Hindlimb muscle (tissue), 1 donor: ENCODE data around the gene NIPAL3. TPM values are rescaled to one million over a fixed set of nuclear protein-coding genes. Genes with fewer than 3 reads are reported as not detected.
"Not testable (repeated sequence)": the region's sequence is repeated elsewhere in the genome, so short reads cannot be mapped to it uniquely, and the experiment has no call there.

Experiments
- DNase-seq: peaks from one replicate; pipeline ENCODE4 v3.0.0-alpha.2; 2013
- polyA plus RNA-seq: library from polyadenylated mRNA; unstranded; fragments of 120-200 nt; gene quantifications from one replicate; pipeline ENCODE4 v1.2.1, GENCODE V29; 2013; ENCODE audit not compliant: insufficient read length

NIPAL3 gene
- polyA plus RNA-seq, 1 donor, result 4.5 TPM

DNA sequence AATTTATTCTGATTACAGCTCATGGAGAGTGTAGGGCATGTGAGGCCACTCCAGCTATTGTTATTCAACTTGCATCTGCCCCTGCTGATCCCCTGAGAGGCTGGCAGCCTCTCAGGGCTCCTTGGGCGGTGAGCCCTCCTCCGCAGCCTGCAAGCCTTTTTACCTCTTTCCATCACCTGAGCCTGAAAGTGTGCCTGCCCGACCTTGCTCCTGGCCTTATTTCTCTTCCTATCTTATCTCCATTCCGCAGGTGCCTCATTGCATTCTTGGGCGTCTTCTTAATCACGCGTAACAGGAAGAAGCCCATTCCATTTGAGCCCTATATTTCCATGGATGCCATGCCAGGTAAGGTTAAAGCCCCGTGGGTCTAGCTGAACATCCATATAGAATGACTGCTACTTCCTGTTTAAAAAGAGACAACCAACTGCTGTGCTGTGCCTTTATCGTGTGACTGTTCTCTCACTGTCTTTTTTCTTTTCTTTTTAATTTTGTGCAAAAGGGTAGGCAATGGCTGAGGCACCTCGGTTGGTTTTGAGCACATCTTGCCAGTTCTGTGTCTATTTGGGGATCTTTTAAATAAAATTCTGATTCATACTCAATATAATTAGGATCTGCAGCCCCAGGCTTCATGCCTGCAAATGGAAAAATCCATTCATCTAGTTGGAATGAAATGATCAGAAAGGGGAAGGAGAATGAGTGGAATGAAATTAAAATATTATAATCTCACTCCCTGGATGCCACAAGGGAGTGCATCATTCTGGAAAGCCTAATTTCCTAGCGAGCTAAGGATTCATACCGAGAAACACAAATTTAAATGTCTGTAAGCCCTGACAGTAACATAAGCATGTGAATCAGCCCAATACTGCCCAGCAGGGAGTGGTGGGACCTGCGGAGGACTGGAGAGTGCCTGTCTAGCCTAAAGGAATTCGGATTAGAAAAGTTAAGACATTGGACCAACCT lies 48.5 kb downstream of the NIPAL3 start:
- no peak for DNase-seq

DNA sequence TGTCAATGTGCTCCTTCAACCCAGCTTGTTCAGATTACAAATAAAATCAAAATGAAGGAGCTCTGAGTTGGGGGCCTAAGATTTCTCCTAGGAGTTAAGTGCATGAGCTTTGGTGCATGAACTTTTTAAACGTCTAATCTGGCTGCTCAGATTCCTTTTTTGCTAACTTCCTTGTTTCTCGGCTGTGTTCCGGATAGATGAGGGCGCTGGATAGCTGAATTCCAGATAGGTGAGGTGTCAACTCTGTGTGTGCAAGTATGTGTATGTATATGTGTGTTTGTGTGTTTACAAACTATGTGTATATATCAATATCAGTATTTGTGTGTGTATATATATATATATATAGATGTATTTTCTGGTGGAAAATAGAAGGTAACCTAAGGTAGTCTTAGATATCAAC lies 49.5 kb downstream of the NIPAL3 start:
- no peak for DNase-seq

DNA sequence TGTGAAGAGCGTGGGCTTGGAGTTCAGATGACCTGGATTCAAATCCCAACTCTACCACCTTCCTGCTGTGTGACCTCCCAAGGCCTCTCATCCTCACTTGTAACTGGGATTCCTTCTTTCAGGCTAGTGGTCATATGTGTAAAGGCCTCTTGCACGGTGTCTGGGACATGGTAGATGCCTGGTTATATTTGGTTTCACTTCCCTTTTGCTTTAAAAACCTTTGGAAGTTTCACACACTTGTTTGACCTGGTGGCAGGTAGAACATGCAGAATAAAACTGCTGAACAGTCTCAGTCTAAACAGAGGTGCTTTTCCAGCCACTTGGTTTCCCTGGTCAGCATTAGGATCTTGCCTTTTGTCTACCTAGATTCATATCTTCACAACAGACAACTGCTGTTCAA lies 50.0 kb downstream of the NIPAL3 start:
- DNase-seq, result no peak

DNA sequence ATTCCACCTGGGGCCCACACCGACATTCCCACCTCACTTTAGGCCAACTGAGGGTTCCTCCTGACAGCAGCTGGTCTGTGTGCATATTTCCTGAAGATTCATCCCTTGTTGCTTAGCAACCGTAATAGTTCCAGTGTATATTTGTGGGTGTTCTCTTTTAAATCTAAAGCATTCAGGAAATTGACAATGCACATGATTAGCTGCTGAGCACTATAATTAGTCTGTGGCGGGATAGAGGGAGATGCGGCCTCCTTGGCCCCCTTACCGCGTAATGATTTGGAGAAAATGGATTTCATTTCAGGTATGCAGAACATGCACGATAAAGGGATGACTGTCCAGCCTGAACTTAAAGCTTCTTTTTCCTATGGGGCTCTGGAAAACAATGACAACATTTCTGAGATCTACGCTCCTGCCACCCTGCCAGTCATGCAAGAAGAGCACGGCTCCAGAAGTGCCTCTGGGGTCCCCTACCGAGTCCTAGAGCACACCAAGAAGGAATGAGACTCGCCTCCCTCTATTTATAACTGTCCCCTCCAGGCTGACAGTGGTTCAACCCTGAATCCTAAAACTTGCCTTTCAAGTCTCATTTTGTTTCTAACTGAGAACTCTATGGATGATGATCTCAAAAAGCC lies 53.2 kb downstream of the NIPAL3 start:
- no peak for DNase-seq

DNA sequence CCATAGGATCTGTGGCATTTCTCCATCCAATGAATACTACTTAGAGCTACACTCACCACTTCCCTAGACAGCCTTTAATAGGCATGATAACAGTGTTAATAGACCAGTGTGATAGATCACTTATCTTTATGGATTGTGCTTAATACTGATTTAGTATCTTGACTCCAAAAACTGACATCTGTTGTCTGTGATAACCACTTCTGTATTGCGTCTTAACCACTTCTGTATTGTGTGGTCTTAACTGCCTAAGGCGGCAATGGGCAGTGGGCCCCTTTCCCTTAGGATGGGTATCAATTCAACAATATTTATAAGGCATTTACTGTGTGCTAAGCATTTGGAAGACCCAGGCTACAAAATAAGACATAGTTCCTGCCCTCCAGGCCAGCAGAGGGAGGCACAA lies 55.0 kb downstream of the NIPAL3 start:
- no peak for DNase-seq

DNA sequence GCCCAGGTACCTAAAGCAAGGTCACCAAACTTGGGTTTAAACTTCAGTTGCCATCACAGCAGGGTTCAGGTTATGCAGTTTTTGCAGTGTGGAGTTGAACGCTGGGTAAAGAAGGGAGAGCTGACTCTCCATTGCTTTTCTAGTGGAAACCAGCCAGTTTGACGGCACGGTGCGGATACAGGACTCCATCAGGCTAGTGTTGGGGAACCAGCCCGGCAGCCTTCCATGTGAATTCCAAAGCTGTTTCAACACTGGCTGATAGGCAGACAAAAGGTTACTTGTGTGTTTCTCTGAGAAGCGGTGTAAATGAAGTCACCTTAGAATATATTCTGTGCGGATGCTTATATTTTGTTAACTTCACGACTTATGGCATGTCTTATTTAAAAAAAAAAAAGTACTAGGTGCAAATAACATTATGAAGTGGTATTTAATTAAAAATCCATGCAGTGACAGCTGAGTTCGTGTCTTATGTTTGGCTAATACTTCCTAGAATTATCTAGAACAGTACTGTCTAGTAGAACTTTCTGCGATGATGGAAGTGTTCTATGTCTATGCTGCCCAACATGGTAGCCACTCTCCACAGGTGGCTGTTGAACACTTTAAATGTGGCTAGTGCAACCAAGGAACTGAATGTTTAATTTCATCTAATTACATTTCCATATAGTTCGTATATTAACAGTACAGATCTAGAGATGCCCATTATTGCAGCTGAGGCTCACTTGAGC lies 57.1 kb downstream of the NIPAL3 start:
- no peak for DNase-seq

DNA sequence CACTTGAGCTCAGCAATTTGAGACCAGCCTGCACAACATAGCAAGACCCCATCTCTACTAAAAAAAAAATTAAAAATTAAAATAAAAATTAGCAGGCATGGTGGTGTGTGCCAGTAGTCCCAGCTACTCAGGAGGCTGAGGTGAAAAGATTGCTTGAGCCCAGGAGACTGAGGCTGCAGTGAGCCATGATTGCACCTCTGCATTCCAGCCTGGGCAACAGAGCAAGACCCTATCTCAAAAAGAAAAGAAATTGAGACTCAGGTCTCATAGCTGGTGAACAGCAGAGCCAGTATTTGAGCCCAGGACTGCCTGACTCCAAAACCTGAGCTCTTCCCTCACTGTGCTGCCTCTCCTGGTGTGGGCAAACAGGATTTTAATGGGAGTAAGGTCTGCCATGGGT lies 58.6 kb downstream of the NIPAL3 start:
- no peak for DNase-seq

DNA sequence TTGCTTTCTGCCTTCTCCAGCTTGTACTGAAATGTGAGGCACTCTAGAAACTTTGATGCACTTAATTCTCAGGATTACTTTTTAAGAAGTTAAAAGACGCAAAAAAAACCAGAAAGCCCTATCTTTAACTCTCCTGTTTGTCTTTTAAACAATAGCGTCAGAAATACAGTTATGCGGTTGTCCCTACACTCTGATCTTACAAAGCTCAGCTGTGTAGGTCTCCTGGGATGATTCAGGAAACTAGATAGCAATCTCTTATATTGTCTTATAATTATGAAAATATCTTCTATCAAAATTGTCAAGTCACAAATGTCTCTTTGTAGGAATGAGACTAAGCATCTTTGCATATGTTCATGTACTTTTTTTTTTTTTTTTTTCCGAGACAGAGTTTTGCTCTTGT lies 60.1 kb downstream of the NIPAL3 start:
- DNase-seq, result no peak

DNA sequence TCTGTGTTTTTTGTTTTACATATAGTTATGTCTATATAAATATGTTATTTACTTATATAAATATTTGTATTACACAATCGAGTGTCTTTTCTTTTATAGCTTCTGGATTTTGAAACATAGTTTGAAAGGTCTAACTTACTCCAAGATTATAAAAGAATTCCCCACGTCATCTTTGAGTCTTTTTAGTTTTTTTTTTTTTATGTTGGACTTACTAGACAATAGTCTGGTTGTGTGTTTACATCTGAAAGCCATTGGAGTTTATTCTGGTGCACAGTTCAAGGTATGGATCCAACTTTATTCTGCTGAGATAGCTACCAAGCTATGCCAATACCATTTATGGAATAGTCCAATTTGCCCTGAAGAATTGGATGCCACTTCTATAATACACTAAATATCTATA lies 61.0 kb downstream of the NIPAL3 start:
- DNase-seq, result no peak

DNA sequence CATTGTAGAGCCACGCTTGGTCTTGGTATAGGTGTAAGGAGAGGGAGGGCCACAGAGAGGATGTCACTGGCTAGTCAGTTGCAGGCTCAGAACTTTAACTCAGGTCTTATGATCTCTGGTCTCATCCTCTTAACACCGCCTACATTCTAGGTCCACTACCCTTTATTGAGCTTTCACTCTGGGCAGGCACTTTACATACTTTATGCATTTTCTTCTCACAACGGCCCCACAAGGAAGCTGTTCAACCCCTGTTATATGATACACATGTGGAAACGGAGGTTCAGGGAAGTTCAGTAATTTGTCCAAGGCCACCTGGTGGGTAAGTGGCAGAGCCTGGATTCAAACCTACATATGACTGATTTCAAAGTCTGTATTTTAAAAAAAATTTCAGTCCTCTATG lies 61.7 kb downstream of the NIPAL3 start:
- no peak for DNase-seq

DNA sequence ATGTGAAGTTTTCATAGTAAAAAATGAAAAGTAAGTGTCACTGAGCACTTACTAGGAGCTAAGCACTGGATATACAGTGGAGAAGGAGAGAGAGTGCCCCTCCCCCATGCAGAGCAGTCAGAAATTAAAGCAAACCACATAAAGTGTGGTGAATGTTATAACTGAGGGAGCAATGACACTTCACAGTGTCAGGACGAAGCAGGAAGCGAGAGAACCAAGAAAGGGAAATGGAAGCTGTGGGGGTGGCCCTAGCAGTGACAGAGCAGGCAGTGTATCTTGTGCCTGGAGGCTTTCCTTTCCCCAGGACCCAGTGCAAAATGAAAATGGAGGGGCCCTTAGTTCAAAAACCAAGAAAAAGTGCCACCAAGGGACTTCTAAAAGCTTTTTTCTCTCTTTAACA lies 65.5 kb downstream of the NIPAL3 start:
- no peak for DNase-seq

DNA sequence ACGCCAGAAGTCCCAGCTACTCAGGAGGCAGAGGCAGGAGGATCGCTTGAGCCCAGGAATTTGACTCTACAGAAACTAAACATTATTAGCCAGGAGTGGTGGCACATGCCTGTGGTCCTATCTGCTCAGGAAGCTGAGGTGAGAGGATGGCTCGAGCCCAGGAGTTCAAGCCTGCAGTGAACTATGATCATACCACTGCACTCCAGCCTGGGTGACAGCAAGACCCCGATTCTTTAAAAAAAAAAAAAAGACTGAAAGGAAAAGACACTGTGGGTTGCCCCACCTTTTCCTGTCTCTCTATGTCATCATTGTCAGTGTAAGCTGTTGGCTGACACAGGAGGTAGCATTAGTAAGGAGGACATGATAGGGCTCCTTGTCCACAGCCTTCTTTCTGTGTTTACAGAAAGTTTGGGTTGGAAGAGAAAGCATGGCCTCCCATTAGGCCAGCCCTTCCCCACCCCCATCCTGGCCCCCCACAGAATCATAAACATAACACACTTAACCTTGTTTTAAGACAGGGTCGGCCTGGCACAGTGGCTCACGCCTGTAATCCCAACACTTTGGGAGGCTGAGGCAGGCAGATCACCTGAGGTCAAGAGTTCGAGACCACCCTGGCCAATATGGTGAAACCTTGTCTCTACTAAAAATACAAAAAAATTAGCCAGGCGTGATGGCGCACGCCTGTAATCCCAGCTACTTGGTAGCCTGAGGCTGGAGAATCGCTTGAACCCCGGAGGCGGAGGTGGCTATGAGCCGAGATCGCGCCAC lies 66.4 kb downstream of the NIPAL3 start:
- DNase-seq, result no peak

DNA sequence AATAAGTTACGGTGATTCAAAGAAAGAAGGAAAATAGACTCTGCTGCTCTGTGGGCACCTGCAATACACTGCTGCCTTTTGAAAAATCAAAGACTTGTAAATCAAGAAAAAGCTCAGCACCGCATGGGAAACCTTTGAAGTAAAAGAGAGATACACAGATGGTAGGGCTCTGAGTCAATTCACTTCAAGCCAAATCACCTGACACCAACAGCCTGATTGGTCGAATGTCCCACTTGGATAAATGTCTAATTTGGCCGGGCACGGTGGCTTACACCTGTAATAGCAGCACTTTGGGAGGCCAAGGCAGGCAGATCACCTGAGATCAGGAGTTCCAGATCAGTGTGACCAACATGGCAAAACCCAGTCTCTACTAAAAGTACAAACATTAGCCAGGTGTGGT lies 67.8 kb downstream of the NIPAL3 start:
- DNase-seq, result no peak

DNA sequence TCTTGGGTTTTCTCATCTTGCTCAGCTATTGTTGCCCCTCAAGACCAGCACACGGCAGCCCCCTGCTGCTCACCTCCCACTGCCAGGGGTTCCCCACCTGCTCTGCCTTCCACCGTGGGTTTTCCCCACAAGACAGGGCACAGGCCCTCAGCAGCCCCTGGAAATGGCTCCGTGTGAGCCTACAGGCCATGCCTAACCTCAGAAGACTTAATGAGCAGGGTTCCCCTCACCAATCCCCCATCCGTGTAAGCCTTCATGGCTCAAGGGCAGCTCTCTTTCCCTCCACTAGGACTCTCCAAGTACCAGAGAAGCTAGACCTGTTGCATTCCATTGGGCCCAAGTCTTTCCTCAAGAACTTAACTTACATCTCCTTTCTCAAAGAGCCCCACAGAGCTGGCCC lies 68.6 kb downstream of the NIPAL3 start:
- no peak for DNase-seq

DNA sequence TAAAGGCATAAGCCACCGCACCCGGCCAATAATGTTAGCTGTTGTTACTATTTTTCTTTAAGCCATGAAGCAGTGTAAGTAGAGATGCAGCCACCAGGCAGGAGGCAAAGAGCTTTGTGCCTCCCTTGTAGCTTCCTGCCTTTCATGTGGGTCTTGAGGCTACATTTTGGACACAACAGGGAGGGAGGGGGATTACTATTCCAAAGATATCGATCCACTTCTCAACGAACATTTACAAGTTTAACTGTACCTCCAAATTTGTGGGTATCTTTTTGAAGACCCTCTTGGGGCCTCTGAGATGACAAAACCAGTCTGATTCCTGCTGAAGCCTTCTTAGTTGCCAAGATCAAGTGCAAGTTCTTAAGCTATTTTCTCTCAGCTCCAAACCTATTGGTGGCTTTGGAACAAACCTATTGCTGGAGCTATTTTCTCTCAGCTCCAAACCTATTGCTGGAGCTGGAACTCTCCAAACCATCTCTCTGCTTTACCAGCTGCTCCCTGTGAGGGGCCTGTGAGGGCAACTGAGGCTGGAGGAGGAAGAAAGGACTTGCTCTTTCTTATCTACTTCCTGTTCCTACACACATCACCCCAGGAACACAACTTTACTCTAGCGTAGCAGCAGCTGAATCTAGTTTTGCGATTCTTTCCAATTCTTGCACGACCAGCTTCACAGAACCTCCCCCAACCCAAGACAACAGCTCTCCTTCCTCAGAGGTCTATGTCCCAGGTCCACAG lies 70.9 kb downstream of the NIPAL3 start:
- DNase-seq, result no peak

DNA sequence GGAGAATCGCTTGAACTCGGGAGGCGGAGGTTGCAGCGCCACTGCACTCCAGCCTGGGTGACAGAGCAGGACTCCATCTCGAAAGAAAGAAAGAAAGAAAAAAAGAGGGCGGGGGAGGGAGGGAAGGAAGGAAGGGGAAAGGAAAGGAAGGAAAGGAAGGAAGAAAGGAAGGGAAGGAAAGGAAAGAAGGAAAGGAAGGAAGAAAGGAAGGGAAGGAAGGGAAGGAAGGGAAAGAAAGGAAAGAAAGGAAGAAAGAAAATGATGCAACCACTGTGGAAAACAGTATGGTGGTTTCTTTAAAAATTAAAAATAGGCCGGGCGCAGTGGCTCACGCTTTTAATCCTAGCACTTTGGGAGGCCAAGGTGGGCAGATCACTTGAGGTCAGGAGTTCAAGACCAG lies 71.9 kb downstream of the NIPAL3 start:
- DNase-seq, result no peak

DNA sequence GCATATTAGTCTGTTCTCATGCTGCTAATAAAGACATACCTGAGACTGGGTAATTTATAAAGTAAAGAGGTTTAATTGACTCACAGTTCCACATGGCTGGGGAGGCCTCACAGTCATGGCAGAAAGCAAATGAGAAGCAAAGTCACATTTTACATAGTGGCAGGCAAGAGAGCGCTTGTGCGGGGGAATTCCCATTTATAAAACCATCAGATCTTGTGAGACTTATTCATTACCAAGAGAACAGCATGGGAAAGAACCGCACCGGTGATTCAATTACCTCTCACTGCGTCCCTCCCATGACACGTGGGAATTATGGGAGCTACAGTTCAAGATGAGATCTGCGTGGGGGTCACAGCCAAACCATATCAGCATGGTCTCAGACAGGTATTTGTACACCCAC lies 72.6 kb downstream of the NIPAL3 start:
- not testable (repeated sequence) for DNase-seq

DNA sequence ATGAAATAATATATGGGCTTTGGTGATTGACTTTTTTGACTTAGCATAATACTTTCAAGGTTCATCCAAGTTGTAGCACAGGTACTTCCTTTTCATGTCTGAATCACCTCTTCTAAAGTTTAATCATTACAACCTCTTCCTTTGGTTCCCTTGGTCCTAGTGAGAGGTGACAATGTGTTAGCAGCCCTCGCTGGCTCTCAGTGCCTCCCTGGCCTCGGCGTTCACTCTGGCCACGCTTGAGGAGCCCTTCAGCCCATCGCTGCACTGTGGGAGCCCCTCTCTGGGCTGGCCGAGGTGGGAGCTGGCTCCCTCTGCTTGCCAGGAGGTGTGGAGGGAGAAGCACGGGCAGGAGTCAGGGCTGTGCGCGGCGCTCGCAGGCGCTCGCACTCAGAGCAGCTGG lies 74.1 kb downstream of the NIPAL3 start:
- DNase-seq, result no peak

DNA sequence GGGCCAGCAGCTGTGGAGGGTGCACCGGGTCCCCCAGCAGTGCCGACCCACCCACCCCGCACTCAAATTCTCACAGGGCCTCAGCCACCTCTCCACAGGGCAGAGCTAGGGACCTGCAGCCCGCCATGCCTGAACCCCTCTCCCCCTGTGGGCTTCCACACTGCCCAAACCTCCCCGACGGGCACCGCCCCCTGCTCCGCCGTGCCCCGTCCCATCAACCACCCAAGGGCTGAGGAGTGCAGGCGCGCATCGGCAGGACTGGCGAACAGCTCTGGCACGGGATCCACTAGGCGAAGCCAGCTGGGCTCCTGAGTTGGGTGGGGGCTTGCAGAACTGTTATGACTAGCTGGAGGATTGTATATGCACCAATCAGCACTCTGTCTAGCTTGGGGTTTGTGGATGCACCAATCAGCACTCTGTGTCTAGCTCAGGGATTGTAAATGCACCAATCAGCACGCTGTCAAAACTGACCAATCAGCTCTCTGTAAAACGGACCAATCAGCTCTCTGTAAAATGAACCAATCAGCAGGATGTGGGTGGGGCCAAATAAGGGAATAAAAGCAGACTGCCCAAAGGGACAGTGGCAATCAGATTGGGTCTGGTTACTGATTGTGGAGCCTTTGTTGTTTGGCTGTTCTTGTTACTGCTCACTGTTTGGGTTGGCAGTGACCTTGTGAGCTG lies 74.6 kb downstream of the NIPAL3 start:
- no peak for DNase-seq

DNA sequence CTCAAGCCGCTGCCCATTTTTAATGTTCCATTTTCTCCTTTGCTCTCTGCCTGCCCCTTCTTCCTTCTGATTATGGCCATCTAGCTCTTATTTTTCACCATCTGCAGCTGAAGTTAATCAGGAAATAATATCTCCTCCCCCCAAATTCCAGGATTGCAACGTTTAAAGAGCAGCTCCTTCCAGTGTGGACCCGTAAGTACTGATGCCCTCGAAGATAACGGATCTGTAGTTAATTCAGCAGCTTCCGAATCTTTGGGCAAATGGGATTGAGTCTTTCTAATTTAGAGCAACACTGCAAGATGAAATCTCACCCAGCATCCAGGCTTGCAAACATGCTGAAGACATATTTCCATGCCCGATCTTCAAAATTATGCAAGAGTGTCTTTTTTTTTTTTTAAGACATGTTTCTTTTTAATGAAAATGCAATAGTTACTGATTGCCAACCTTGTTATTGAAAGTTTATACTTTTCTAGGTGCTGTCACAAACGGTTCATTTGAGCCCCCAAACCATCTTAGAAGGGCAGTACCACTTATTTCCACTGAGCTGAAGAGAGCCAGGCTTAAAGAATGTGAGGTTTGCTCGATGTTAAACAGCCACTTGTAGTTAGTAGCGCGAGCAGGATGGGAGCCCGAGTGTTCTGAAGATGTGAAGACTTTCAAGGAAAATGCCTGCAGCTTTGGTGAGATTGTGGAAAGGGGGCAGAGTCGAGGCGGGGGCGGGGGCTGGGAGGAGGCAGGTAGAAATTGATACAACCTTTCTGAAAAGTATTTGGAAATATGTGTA lies 76.2 kb downstream of the NIPAL3 start:
- no peak for DNase-seq

DNA sequence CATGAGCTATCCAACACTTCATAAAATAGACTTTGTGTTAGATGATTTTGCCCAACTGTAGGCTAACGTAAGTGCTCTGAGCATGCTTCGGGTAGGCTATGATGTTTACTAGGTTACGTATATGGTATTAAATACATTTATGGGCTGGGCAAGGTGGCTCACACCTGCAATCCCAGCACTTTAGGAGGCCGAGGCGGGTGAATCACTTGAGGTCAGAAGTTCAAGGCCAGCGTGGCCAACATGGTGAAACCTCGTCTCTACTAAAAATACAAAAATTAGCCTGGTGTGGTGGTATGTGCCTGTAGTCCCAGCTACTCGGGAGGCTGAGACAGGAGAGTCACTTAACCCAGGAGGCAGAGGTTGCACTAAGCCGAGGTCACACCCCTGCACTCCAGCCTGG lies 77.3 kb downstream of the NIPAL3 start:
- not testable (repeated sequence) for DNase-seq
